ENCODE data around the gene FOSL1. TPM values are rescaled to one million over a fixed set of nuclear protein-coding genes. Genes with fewer than 3 reads are reported as not detected.

The FOSL1 gene
- total RNA-seq, 4 donors from 2014 or later: 11.9 to 72.7 (median 35.6) TPM

DNA sequence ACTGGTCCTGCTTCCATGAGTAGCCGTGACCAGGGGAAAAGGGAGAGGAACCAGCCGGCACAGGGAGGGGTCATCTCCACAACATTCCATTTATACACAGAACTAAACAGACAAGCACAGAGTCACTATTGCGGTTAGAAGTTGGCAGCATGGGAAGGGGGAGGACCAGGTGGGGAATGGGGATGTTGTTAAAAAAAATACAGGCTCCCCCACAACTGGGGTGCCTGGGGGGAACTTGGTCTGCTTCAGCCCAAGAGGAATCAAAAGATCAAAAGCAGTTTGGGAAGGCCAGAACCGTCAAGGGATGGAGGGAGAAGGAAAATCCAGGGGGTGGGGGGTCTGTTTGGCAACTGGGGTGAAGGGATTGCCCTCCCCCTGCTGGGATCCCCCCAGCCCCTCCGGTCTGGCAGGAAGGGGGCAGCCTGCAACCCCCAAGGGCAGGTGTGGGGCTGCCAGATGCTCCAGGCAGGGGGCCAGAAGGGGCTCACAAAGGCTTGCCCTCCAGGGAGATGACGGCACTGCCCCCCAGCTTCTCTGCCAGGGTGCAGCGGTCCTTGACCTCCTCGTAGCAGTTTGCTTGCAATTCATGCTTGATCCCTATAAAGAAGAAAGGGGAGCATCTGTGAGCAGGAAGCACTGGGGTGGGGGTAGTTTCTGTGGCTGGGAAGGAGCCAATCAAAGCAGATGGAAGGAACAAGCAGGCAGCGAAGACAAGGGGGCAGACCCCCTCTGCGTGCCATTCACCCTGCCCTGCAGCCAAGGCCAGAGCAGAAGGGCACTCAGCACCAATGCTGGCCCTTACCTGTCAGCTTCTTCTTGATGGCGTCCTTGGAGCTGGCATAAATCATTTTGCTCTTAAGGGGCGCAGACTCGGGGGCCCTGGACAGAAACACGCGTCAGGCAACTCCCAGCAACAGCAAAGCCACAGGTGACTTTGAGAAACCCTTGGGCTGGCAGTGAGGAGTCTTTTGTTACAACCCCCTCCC lies 45.0 kb downstream of the FOSL1 start:
- H3K27ac ChIP-seq: no peak overlapping the region
- no peak for TF ChIP-seq POLR2A (IDR thresholded peaks at IDR 0.05)
- TF ChIP-seq, protein P1, sequence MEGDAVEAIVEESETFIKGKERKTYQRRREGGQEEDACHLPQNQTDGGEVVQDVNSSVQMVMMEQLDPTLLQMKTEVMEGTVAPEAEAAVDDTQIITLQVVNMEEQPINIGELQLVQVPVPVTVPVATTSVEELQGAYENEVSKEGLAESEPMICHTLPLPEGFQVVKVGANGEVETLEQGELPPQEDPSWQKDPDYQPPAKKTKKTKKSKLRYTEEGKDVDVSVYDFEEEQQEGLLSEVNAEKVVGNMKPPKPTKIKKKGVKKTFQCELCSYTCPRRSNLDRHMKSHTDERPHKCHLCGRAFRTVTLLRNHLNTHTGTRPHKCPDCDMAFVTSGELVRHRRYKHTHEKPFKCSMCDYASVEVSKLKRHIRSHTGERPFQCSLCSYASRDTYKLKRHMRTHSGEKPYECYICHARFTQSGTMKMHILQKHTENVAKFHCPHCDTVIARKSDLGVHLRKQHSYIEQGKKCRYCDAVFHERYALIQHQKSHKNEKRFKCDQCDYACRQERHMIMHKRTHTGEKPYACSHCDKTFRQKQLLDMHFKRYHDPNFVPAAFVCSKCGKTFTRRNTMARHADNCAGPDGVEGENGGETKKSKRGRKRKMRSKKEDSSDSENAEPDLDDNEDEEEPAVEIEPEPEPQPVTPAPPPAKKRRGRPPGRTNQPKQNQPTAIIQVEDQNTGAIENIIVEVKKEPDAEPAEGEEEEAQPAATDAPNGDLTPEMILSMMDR (IDR thresholded peaks at IDR 0.05): no peak
- peaks cover 16 to 59% (median 18%) of the 10 kb centered on the region in 3 donors for H3K4me1 ChIP-seq
- H3K36me3 ChIP-seq: peaks cover 37 to 61% (median 40%) of the 10 kb centered on the region in 3 donors
- DNase-seq: no peak
- intact Hi-C loops (cut with DNase I): no loop called here
- H3K27me3 ChIP-seq: no peaks in the 10 kb centered on the region
- no peaks in the 10 kb centered on the region for H3K9me3 ChIP-seq
- H3K4me3 ChIP-seq: no peak overlapping the region
- WGBS, 2 donors: 74 to 83% methylated on average over 9 to 11 of the region's 15 CpGs

DNA sequence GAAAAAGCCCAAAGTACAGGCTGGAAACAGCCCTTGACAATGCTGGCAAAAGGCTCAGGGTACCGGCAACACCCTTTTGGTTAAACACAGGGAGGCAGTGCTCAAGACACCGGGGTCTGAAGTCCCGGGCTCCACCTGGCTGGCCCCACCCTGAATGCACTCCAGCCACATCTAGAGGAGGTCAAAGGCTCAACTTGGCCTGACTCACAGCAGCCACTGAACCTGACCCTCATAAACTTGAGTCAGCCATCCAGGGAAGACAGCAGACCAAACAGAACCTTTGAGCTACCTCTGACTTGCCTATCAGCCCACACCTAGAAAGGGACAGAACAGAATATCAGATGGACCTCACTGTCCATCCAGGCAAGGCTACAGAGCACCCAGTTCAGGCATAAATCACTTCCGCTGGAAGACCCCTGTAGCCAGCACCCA lies 46.0 kb downstream of the FOSL1 start:
- Histone ChIP-seq H3K4me3 (no peak overlapping the region), H3K27ac (no peak overlapping the region), H3K36me3 (peaks cover 37 to 61% (median 40%) of the 10 kb centered on the region in 3 donors), H3K27me3 (no peaks in the 10 kb centered on the region), H3K4me1 (peaks cover 10 to 49% (median 18%) of the 10 kb centered on the region in 3 donors), H3K9me3 (no peaks in the 10 kb centered on the region)
- intact Hi-C loops (cut with DNase I): no loop called here
- no peak for TF ChIP-seq POLR2A (IDR thresholded peaks at IDR 0.05)
- TF ChIP-seq, protein P1 (IDR thresholded peaks at IDR 0.05): no peak
- WGBS, 2 donors: 86 to 100% methylated on average over 1 to 3 of the region's 4 CpGs
- no peak for DNase-seq

DNA sequence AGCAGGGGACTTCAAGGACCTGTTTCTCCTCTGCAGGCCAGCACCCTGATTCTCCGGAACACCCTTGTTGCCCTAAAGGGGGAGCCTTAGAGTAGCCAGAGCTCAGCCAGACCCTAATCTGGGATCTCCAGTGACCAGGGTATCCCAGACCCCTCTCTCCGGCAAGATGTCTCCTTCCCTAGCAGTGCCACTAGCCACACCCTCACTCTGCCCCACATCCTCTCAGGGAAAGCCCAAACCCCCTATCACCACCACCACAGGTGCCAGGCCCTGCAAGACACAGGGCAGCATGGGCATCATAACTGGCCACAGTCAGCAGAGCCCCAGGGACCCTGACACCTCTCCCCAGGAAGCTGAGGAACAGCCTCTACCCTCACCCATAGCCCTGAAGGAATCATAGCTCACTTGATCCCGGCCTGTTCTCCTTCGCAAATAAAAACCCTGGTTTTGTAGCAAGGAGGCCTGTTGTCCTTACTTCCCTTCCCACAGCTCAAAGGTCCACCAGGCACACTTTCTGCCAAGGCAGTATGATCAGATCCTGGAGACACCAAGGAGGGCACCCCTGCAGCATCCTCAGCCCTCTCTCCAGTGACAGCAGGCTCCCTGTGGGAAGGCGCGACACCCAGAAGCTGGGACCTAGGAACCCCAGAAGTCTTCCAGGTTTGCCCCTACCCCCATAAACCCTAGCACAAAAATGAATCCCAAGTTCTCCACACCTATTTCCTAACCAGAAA lies 46.8 kb downstream of the FOSL1 start:
- H3K9me3 ChIP-seq: no peaks in the 10 kb centered on the region
- intact Hi-C loops (cut with DNase I): no loop called here
- H3K4me3 ChIP-seq: no peak overlapping the region
- H3K27ac ChIP-seq: no peak overlapping the region
- DNase-seq: no peak
- no peaks in the 10 kb centered on the region for H3K27me3 ChIP-seq
- WGBS, 2 donors: 78 to 93% methylated on average over 3 to 6 of the region's 6 CpGs
- peaks cover 7 to 41% (median 18%) of the 10 kb centered on the region in 3 donors for H3K4me1 ChIP-seq
- TF ChIP-seq, protein P1 (IDR thresholded peaks at IDR 0.05): no peak
- TF ChIP-seq POLR2A (IDR thresholded peaks at IDR 0.05): no peak
- H3K36me3 ChIP-seq: peaks cover 37 to 61% (median 40%) of the 10 kb centered on the region in 3 donors

DNA sequence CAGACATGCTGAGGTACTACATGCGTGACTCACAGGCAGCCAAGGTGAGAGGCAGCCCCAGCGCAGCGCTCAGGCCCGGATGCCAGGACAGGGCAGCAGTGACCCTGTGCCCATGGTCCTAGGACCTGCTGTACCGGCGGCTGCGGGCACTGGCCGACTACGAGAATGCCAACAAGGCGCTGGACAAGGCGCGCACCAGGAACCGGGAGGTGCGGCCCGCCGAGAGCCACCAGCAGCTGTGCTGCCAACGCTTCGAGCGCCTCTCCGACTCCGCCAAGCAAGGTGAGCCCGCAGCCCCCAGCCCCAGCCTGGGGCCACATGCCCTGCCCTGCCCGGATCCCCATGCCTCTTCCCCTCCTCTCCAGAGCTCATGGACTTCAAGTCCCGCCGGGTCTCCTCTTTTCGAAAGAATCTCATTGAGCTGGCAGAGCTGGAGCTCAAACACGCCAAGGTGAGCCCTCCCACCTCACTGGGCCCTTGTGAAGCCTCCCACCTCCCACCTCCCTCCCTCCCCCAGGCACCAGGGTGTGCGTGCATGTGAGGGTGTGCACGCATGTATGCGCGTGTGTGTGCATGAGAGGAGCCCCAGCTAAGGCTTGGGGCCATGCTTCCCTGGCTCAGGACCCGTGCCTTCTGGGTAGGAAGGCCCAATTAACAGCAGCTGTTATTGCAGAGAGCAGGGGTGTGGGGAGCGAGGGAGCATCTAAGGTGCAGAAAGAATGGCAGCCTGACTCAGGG lies 47.5 kb downstream of the FOSL1 start:
- H3K36me3 ChIP-seq: peaks cover 37 to 61% (median 40%) of the 10 kb centered on the region in 3 donors
- H3K4me1 ChIP-seq: peaks cover 7 to 40% (median 18%) of the 10 kb centered on the region in 3 donors
- no peak for DNase-seq
- intact Hi-C loops (cut with DNase I): no loop called here
- WGBS, 2 donors: 78 to 80% methylated on average over 2 to 8 of the region's 33 CpGs
- no peak overlapping the region for H3K4me3 ChIP-seq
- H3K9me3 ChIP-seq: no peaks in the 10 kb centered on the region
- H3K27me3 ChIP-seq: no peaks in the 10 kb centered on the region
- TF ChIP-seq POLR2A (IDR thresholded peaks at IDR 0.05): no peak
- TF ChIP-seq, protein P1 (IDR thresholded peaks at IDR 0.05): no peak
- H3K27ac ChIP-seq: no peak overlapping the region
